Glutamatergic neuron (in vitro differentiated cells): ENCODE data around the gene MAGEB17. TPM values are rescaled to one million over a fixed set of nuclear protein-coding genes. Genes with fewer than 3 reads are reported as not detected.
"Not testable (repeated sequence)": the region's sequence is repeated elsewhere in the genome, so short reads cannot be mapped to it uniquely, and the experiment has no call there.

Source experiments
- DNase-seq: peaks from one replicate; pipeline ENCODE4 v3.0.0; 2022
- H3K27ac Mint-ChIP-seq: one replicate; pipeline ENCODE4 v1.8.0; 2020; ENCODE audit warnings: mild to moderate bottlenecking, mixed read lengths, inconsistent platforms; ENCODE audit not compliant: unreplicated experiment
- H3K27me3 Mint-ChIP-seq: one replicate; pipeline ENCODE4 v1.8.0; 2020; ENCODE audit warnings: mild to moderate bottlenecking, moderate library complexity, mixed read lengths, inconsistent platforms; ENCODE audit not compliant: unreplicated experiment
- H3K36me3 Mint-ChIP-seq: one replicate; pipeline ENCODE4 v1.8.0; 2020; ENCODE audit warnings: mild to moderate bottlenecking, mixed read lengths, inconsistent platforms; ENCODE audit not compliant: unreplicated experiment
- H3K4me1 Mint-ChIP-seq: one replicate; pipeline ENCODE4 v1.8.0; 2020; ENCODE audit warnings: mild to moderate bottlenecking, low read depth, mixed read lengths, inconsistent platforms; ENCODE audit not compliant: unreplicated experiment
- H3K4me3 Mint-ChIP-seq: one replicate; pipeline ENCODE4 v1.8.0; 2020; ENCODE audit warnings: mild to moderate bottlenecking, mixed read lengths, inconsistent platforms; ENCODE audit not compliant: unreplicated experiment
- H3K9me3 Mint-ChIP-seq: one replicate; pipeline ENCODE4 v1.8.0; 2020; ENCODE audit warnings: mild to moderate bottlenecking, moderate library complexity, mixed read lengths, inconsistent platforms; ENCODE audit not compliant: unreplicated experiment
- CTCF ChIP-seq: fragments of 200-600 bp; sonication (generic); IDR thresholded peaks from one replicate; pipeline ENCODE4 v1.5.0; 2021; ENCODE audit not compliant: partially characterized antibody, unreplicated experiment
- total RNA-seq: library from RNA; stranded (reverse); fragmentation: NEBNext Ultra II Directional; extraction: Animal tissue kit (Norgen Biotek cat#: 25700); gene quantifications from one replicate; pipeline ENCODE4 v1.2.1, GENCODE V29; 2021; ENCODE audit not compliant: unreplicated experiment

MAGEB17 gene
- total RNA-seq, 1 donor from 2014 or later: not detected

- H3K4me1 Mint-ChIP-seq: no peaks in the 10 kb centered on the region
- TF ChIP-seq CTCF: no peak
- DNase-seq: no peak
- no peaks in the 10 kb centered on the region for H3K9me3 Mint-ChIP-seq
- no peak overlapping the region for H3K27ac Mint-ChIP-seq
- no peaks in the 10 kb centered on the region for H3K36me3 Mint-ChIP-seq
- H3K4me3 Mint-ChIP-seq: no peak overlapping the region
- H3K27me3 Mint-ChIP-seq: no peaks in the 10 kb centered on the region
Measured at GRCh38 chrX:16142246-16142558, 25.1 kb upstream of the MAGEB17 start.

- DNase-seq: no peak
- no peak overlapping the region for H3K4me3 Mint-ChIP-seq
- no peaks in the 10 kb centered on the region for H3K27me3 Mint-ChIP-seq
- TF ChIP-seq CTCF: no peak
- H3K27ac Mint-ChIP-seq: no peak overlapping the region
- H3K4me1 Mint-ChIP-seq: no peaks in the 10 kb centered on the region
- H3K36me3 Mint-ChIP-seq: no peaks in the 10 kb centered on the region
- H3K9me3 Mint-ChIP-seq: no peaks in the 10 kb centered on the region
Measured at GRCh38 chrX:16143968-16144367, 23.3 kb upstream of the MAGEB17 start.

GRCh38 chrX:16144420-16144819, 22.9 kb upstream of the MAGEB17 start:
- Mint-ChIP-seq H3K36me3 (no peaks in the 10 kb centered on the region), H3K4me1 (peaks cover 2% of the 10 kb centered on the region), H3K9me3 (no peaks in the 10 kb centered on the region), H3K4me3 (no peak overlapping the region), H3K27ac (no peak overlapping the region), H3K27me3 (no peaks in the 10 kb centered on the region)
- no peak for DNase-seq
- no peak for TF ChIP-seq CTCF

- not testable (repeated sequence) for H3K36me3 Mint-ChIP-seq, H3K4me1 Mint-ChIP-seq, H3K9me3 Mint-ChIP-seq, H3K27me3 Mint-ChIP-seq, H3K27ac Mint-ChIP-seq, H3K4me3 Mint-ChIP-seq, DNase-seq
Measured at GRCh38 chrX:16145093-16145492, 22.2 kb upstream of the MAGEB17 start.

- H3K9me3 Mint-ChIP-seq: no peaks in the 10 kb centered on the region
- peaks cover 2% of the 10 kb centered on the region for H3K4me1 Mint-ChIP-seq
- no peaks in the 10 kb centered on the region for H3K36me3 Mint-ChIP-seq
Measured at GRCh38 chrX:16145656-16146055, 21.6 kb upstream of the MAGEB17 start.

More at GRCh38 chrX:16145656-16146055, 21.6 kb upstream of the MAGEB17 start:
- Mint-ChIP-seq H3K27me3 (no peaks in the 10 kb centered on the region), H3K27ac (no peak overlapping the region), H3K4me3 (no peak overlapping the region)
- DNase-seq: no peak
- no peak for TF ChIP-seq CTCF
